IMR-90 (cell line): ENCODE results near the gene PLA2G2A. TPM values are rescaled to one million over a fixed set of nuclear protein-coding genes. Genes with fewer than 3 reads are reported as not detected.
"Not testable (repeated sequence)": the region's sequence is repeated elsewhere in the genome, so short reads cannot be mapped to it uniquely, and the experiment has no call there.

Source experiments
- ATAC-seq: fragments of 200-7000 bp; cut with Tn5 transposase; 2 replicates; pipeline ENCODE4 v1.9.1; 2020; ENCODE audit warnings: low read depth, mild to moderate bottlenecking, moderate library complexity
- BruUV-seq: library from RNA; stranded (reverse); fragments of 400-500 nt; replicated peaks from 2 replicates; lab custom pipeline; 2021; lab: Mats Ljungman, UMichigan
- CTCF ChIA-PET: fragments of 300-600 bp; formaldehyde crosslinking; extraction: SDS; loops from one replicate; lab custom pipeline; 2021; ENCODE audit warnings: antibody characterized with exemption; lab: Yijun Ruan, JAX
- POLR2A ChIA-PET: fragments of 300-600 bp; sonication (Branson Sonifier 250); formaldehyde crosslinking; loops from one replicate; lab custom pipeline; 2022; ENCODE audit warnings: antibody characterized with exemption; ENCODE audit not compliant: unreplicated experiment; lab: Charles Lee
- DNase-seq: peaks from one replicate; pipeline ENCODE4 v3.0.0; 2013
- H2AFZ ChIP-seq: replicated peaks from 2 replicates; pipeline ENCODE3; 2013; ENCODE audit warnings: low read length, mild to moderate bottlenecking; ENCODE audit not compliant: poor library complexity
- H2AK5ac ChIP-seq: 2 replicates; pipeline ENCODE4 v1.6.1; 2013; ENCODE audit warnings: low read depth, low read length, inconsistent platforms
- H2AK9ac ChIP-seq: replicated peaks from 2 replicates; pipeline ENCODE3; 2013; ENCODE audit warnings: mild to moderate bottlenecking, low read depth, low read length, moderate library complexity; ENCODE audit not compliant: poor library complexity
- H2BK120ac ChIP-seq: 2 replicates; pipeline ENCODE4 v1.6.1; 2013; ENCODE audit warnings: low read depth, low read length, inconsistent platforms
- H2BK15ac ChIP-seq: 3 replicates; pipeline ENCODE4 v1.6.1; 2013; ENCODE audit warnings: low read depth, low read length, inconsistent platforms
- H2BK20ac ChIP-seq: 2 replicates; pipeline ENCODE4 v1.6.1; 2013; ENCODE audit warnings: low read depth, mild to moderate bottlenecking, inconsistent platforms, low read length, moderate library complexity
- H2BK5ac ChIP-seq: 2 replicates; pipeline ENCODE4 v1.6.1; 2013; ENCODE audit warnings: mild to moderate bottlenecking, low read depth, low read length, inconsistent platforms; ENCODE audit not compliant: poor library complexity, severe bottlenecking
- H3K14ac ChIP-seq: replicated peaks from 2 replicates; pipeline ENCODE4 v1.6.1; 2013; ENCODE audit warnings: low read depth, low read length, inconsistent platforms
- H3K18ac ChIP-seq: 2 replicates; pipeline ENCODE4 v1.6.1; 2013; ENCODE audit warnings: low read depth, low read length, control low read depth
- H3K23ac ChIP-seq: 2 replicates; pipeline ENCODE4 v1.6.1; 2013; ENCODE audit warnings: low read depth, low read length, inconsistent platforms
- H3K27ac ChIP-seq: 2 replicates; pipeline ENCODE4 v1.5.1; 2013; ENCODE audit warnings: mild to moderate bottlenecking, control low read depth, low read length; ENCODE audit not compliant: insufficient read depth
- H3K27me3 ChIP-seq: 2 replicates; pipeline ENCODE4 v1.6.1; 2013; ENCODE audit warnings: low read length; ENCODE audit not compliant: control insufficient read depth, insufficient read depth
- H3K36me3 ChIP-seq: 2 replicates; pipeline ENCODE4 v1.6.1; 2013; ENCODE audit warnings: low read length, mixed read lengths; ENCODE audit not compliant: control insufficient read depth, insufficient read depth
- H3K4ac ChIP-seq: 2 replicates; pipeline ENCODE4 v1.6.1; 2013; ENCODE audit warnings: low read depth, low read length, inconsistent platforms
- H3K4me1 ChIP-seq: 2 replicates; pipeline ENCODE4 v1.6.1; 2013; ENCODE audit warnings: low read length, mixed read lengths; ENCODE audit not compliant: control insufficient read depth, insufficient read depth
- H3K4me2 ChIP-seq: 2 replicates; pipeline ENCODE4 v1.6.1; 2013; ENCODE audit warnings: low read depth, mild to moderate bottlenecking, control low read depth, low read length, moderate library complexity
- H3K4me3 ChIP-seq: 2 replicates; pipeline ENCODE4 v1.5.1; 2013; ENCODE audit warnings: low read depth, mild to moderate bottlenecking, control low read depth, low read length, moderate library complexity; ENCODE audit not compliant: insufficient read depth
- H3K56ac ChIP-seq: 2 replicates; pipeline ENCODE4 v1.6.1; 2013; ENCODE audit warnings: low read length, inconsistent platforms; ENCODE audit not compliant: insufficient read depth; ENCODE audit errors: extremely low read depth
- H3K79me1 ChIP-seq, 2 experiments: 2 replicates each; pipeline ENCODE4 v1.6.1; 2013; ENCODE audit warnings: low read length in 2 of 2, inconsistent platforms in 1 of 2, low read depth in 1 of 2
- H3K9ac ChIP-seq: 2 replicates; pipeline ENCODE4 v1.6.1; 2013; ENCODE audit warnings: low read depth, low read length, control low read depth
- H3K9me1 ChIP-seq: 2 replicates; pipeline ENCODE4 v1.6.1; 2013; ENCODE audit warnings: low read length, inconsistent platforms; ENCODE audit not compliant: insufficient read depth
- H3K9me3 ChIP-seq: 2 replicates; pipeline ENCODE4 v1.6.1; 2013; ENCODE audit warnings: low read length; ENCODE audit not compliant: control insufficient read depth, insufficient read depth
- H4K20me1 ChIP-seq: 2 replicates; pipeline ENCODE4 v1.6.1; 2013; ENCODE audit warnings: low read length, inconsistent platforms; ENCODE audit not compliant: insufficient read depth
- H4K5ac ChIP-seq: 2 replicates; pipeline ENCODE4 v1.6.1; 2013; ENCODE audit warnings: mild to moderate bottlenecking, low read depth, low read length, control low read depth
- H4K8ac ChIP-seq, 2 experiments: 2 replicates each; pipeline ENCODE4 v1.6.1; 2013; ENCODE audit warnings: low read depth in 2 of 2, low read length in 2 of 2, control low read depth in 1 of 2, inconsistent platforms in 1 of 2
- H4K91ac ChIP-seq: 2 replicates; pipeline ENCODE4 v1.6.1; 2013; ENCODE audit warnings: low read depth, low read length, inconsistent platforms; ENCODE audit not compliant: insufficient read depth
- WGBS, 2 experiments: methylation state at CpG; one replicate each; pipeline versions ENCODE4 v1.1.5 to v1.1.7; 2013; ENCODE audit warnings: missing lambda C conversion rate in 2 of 2; ENCODE audit not compliant: insufficient read length in 1 of 2; ENCODE audit errors: extremely low coverage in 2 of 2; 5-methylcytosine and 5-hydroxymethylcytosine counted together
- dilution Hi-C: fragments of 300-500 bp; cut with HindIII; formaldehyde crosslinking; loops from one replicate; pipeline ENCODE4 v1.14.3; 2018; ENCODE audit warnings: low sequenced_read_pairs; ENCODE audit not compliant: unreplicated experiment
- in situ Hi-C: fragments of 300-500 bp; cut with MboI; formaldehyde crosslinking; loops from 3 replicates; pipeline ENCODE4 v1.14.3; 2019; ENCODE audit warnings: low sequenced_read_pairs, inconsistent platforms, mixed read lengths
- intact Hi-C: fragments of 100-400 bp; cut with micrococcal nuclease; formaldehyde crosslinking; loops from 2 replicates; pipeline ENCODE4 v1.10.0; 2022
- polyA plus RNA-seq, 3 experiments: library from polyadenylated mRNA; depleted of rRNA; stranded (reverse); fragments of >200 nt; gene quantifications; 2 replicates each; pipeline ENCODE4 v1.2.3, GENCODE V29; 2012; ENCODE audit warnings: low replicate concordance in 1 of 3
- total RNA-seq: library from RNA; depleted of rRNA; stranded (reverse); fragments of >200 nt; gene quantifications from 2 replicates; pipeline ENCODE4 v1.2.3, GENCODE V29; 2012

PLA2G2A gene
- total and polyA plus RNA-seq, 2 of the 4 experiments (the other 2 are of a cell fraction) = not detected

DNA sequence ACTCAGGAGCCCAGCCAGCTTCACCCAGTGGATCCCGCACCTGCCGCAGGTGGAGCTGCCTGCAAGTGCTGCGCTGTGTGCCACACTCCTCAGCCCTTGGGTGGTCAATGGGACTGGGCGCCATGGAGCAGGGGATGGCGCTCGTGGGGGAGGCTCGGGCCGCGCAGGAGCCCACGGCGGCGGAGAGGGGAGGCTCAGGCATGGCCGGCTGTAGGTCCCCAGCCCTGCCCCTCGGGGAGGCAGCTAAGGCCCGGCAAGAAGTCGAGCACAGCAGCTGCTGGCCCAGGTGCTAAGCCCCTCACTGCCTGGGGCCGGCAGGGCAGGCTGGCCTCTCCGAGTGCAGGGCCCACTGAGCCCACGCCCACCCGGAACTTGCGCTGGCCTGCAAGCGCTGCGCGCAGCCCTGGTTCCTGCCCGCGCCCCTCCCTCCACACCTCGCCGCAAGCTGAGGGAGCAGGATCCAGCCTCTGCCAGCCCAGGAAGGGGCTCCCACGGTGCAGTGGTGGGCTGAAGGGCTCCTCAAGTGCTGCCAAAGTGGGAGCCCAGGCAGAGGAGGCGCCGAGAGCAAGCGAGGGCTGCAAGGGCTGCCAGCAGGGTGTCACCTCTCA, 5.1 kb upstream of the PLA2G2A start:
- intact Hi-C loops, H4K91ac ChIP-seq, H4K5ac ChIP-seq, H2BK120ac ChIP-seq, H2AK5ac ChIP-seq, H3K18ac ChIP-seq, H2BK5ac ChIP-seq, in situ Hi-C loops, BruUV-seq, H3K27ac ChIP-seq, H2AK9ac ChIP-seq, H2AFZ ChIP-seq, H4K8ac ChIP-seq, H2BK15ac ChIP-seq, H3K23ac ChIP-seq, H3K4me3 ChIP-seq, H3K56ac ChIP-seq, H3K36me3 ChIP-seq, POLR2A ChIA-PET, H3K4me1 ChIP-seq, H3K14ac ChIP-seq, H3K9me1 ChIP-seq, H3K9ac ChIP-seq, H3K4me2 ChIP-seq, H3K4ac ChIP-seq, H2BK20ac ChIP-seq, ATAC-seq, CTCF ChIA-PET, H3K79me1 ChIP-seq, dilution Hi-C loops, H3K9me3 ChIP-seq, DNase-seq, H4K20me1 ChIP-seq: not testable (repeated sequence)
- 71% methylated on average over 6 of the region's 32 CpGs; no CpG with 5 or more reads in 1 of the 2 experiments for WGBS, 2 experiments
- peaks cover 18% of the 10 kb centered on the region for H3K27me3 ChIP-seq
